Mucosa of stomach (tissue), 1 donor: ENCODE results near the gene RNU7-1.

ENCODE experiments used
- H3K27me3 ChIP-seq: one replicate; pipeline ENCODE4 v1.7.0; 2013; ENCODE audit warnings: mild to moderate bottlenecking, low read length; ENCODE audit not compliant: control insufficient read depth, insufficient read depth
- H3K36me3 ChIP-seq: one replicate; pipeline ENCODE4 v1.7.0; 2013; ENCODE audit warnings: low read length; ENCODE audit not compliant: control insufficient read depth, insufficient read depth
- H3K4me1 ChIP-seq: one replicate; pipeline ENCODE4 v1.7.0; 2013; ENCODE audit warnings: mild to moderate bottlenecking, low read length; ENCODE audit not compliant: control insufficient read depth, insufficient read depth
- H3K4me3 ChIP-seq: one replicate; pipeline ENCODE4 v1.7.0; 2013; ENCODE audit warnings: low read length
- H3K9ac ChIP-seq: one replicate; pipeline ENCODE4 v1.7.0; 2013; ENCODE audit warnings: mild to moderate bottlenecking, low read length, moderate library complexity
- H3K9me3 ChIP-seq: one replicate; pipeline ENCODE4 v1.7.0; 2013; ENCODE audit warnings: mild to moderate bottlenecking, low read length, moderate library complexity; ENCODE audit not compliant: control insufficient read depth
- donor health status: Pancreatic carcinoma.

Gene RNU7-1

DNA sequence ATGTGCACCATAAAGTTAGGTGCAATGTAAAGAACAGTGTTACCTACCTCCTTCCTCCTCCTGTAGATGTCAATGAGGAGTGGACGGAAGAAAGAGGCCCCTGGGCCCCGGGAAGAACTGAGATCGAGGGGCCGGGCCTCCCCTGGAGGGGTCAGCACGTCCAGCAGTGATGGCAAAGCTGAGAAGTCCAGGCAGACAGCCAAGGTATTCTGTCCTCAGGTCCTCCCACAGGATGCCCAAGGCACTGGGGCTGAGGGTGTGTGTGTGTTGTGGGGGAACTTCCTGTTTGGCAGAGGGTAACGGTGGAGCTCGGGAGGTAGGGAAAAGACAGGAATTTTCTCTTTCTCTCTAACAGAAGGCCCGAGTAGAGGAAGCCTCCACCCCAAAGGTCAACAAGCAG lies 9.5 kb upstream of the RNU7-1 start:
- Histone ChIP-seq H3K4me3 (no peak overlapping the region), H3K9ac (peak overlapping the region; percentile 48), H3K9me3 (no peaks in the 10 kb centered on the region), H3K27me3 (no peaks in the 10 kb centered on the region), H3K36me3 (no peaks in the 10 kb centered on the region), H3K4me1 (peaks cover 49% of the 10 kb centered on the region)

DNA sequence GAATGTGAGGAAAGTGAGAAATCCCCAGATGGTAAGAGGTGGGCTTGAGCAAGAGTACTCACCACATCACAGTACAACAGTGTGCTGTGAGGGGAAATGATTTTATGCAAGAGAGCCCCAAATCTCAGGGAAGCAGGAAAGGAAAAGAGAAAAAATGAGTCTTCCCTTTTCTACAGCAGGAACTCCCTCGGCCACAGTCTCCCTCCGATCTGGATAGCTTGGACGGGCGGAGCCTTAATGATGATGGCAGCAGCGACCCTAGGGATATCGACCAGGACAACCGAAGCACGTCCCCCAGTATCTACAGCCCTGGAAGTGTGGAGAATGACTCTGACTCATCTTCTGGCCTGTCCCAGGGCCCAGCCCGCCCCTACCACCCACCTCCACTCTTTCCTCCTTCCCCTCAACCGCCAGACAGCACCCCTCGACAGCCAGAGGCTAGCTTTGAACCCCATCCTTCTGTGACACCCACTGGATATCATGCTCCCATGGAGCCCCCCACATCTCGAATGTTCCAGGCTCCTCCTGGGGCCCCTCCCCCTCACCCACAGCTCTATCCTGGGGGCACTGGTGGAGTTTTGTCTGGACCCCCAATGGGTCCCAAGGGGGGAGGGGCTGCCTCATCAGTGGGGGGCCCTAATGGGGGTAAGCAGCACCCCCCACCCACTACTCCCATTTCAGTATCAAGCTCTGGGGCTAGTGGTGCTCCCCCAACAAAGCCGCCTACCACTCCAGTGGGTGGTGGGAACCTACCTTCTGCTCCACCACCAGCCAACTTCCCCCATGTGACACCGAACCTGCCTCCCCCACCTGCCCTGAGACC lies 8.0 kb upstream of the RNU7-1 start:
- Histone ChIP-seq H3K36me3 (no peaks in the 10 kb centered on the region), H3K4me1 (peaks cover 37% of the 10 kb centered on the region), H3K9me3 (no peaks in the 10 kb centered on the region), H3K27me3 (no peaks in the 10 kb centered on the region), H3K4me3 (no peak overlapping the region), H3K9ac (no peak overlapping the region)

DNA sequence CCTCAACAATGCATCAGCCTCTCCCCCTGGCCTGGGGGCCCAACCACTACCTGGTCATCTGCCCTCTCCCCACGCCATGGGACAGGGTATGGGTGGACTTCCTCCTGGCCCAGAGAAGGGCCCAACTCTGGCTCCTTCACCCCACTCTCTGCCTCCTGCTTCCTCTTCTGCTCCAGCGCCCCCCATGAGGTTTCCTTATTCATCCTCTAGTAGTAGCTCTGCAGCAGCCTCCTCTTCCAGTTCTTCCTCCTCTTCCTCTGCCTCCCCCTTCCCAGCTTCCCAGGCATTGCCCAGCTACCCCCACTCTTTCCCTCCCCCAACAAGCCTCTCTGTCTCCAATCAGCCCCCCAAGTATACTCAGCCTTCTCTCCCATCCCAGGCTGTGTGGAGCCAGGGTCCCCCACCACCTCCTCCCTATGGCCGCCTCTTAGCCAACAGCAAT lies 7.4 kb upstream of the RNU7-1 start:
- H3K9ac ChIP-seq = no peak overlapping the region
- no peaks in the 10 kb centered on the region for H3K27me3 ChIP-seq
- H3K4me3 ChIP-seq = no peak overlapping the region
- no peaks in the 10 kb centered on the region for H3K36me3 ChIP-seq
- no peaks in the 10 kb centered on the region for H3K9me3 ChIP-seq
- H3K4me1 ChIP-seq = peaks cover 33% of the 10 kb centered on the region

DNA sequence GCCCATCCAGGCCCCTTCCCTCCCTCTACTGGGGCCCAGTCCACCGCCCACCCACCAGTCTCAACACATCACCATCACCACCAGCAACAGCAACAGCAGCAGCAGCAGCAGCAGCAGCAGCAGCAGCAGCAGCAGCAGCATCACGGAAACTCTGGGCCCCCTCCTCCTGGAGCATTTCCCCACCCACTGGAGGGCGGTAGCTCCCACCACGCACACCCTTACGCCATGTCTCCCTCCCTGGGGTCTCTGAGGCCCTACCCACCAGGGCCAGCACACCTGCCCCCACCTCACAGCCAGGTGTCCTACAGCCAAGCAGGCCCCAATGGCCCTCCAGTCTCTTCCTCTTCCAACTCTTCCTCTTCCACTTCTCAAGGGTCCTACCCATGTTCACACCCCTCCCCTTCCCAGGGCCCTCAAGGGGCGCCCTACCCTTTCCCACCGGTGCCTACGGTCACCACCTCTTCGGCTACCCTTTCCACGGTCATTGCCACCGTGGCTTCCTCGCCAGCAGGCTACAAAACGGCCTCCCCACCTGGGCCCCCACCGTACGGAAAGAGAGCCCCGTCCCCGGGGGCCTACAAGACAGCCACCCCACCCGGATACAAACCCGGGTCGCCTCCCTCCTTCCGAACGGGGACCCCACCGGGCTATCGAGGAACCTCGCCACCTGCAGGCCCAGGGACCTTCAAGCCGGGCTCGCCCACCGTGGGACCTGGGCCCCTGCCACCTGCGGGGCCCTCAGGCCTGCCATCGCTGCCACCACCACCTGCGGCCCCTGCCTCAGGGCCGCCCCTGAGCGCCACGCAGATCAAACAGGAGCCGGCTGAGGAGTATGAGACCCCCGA lies 6.8 kb upstream of the RNU7-1 start:
- no peaks in the 10 kb centered on the region for H3K9me3 ChIP-seq
- H3K27me3 ChIP-seq = no peaks in the 10 kb centered on the region
- H3K4me1 ChIP-seq = peaks cover 33% of the 10 kb centered on the region
- peaks cover 4% of the 10 kb centered on the region for H3K36me3 ChIP-seq
- peak overlapping the region; percentile 60 for H3K4me3 ChIP-seq
- peak overlapping the region; percentile 89 for H3K9ac ChIP-seq

DNA sequence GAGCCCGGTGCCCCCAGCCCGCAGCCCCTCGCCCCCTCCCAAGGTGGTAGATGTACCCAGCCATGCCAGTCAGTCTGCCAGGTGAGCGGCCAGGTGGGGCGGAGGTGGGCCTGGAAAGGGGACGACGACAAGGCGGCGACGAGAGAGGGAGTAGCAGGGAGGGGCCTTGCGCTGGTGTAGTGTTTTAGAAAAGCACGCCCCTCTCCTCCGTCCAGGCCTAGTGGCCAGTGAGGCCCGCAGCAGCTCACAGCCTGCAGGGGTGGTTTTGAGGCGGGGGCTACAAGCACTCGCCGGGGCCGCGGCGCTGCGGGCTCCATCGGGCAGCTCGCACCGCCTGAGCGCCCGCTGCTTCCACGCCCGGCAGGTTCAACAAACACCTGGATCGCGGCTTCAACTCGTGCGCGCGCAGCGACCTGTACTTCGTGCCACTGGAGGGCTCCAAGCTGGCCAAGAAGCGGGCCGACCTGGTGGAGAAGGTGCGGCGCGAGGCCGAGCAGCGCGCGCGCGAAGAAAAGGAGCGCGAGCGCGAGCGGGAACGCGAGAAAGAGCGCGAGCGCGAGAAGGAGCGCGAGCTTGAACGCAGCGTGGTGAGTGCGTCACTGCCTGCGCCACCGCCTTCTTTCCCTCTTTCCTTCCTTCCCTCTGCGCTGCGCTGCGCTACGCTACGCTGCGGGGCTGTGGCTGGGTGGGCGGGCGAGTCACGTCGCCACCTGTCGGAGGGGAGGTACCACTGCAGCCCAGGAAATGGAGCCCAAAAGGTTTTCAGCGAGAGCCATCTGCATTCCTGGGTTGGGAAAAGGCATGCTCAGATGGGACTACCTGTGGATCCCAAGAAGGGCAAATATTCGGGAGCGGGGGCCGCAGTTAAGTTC lies 5.9 kb upstream of the RNU7-1 start:
- Histone ChIP-seq H3K27me3 (no peaks in the 10 kb centered on the region), H3K9ac (peak overlapping the region; percentile 89), H3K4me1 (peaks cover 38% of the 10 kb centered on the region), H3K36me3 (peaks cover 4% of the 10 kb centered on the region), H3K9me3 (no peaks in the 10 kb centered on the region), H3K4me3 (peak overlapping the region; percentile 60)

DNA sequence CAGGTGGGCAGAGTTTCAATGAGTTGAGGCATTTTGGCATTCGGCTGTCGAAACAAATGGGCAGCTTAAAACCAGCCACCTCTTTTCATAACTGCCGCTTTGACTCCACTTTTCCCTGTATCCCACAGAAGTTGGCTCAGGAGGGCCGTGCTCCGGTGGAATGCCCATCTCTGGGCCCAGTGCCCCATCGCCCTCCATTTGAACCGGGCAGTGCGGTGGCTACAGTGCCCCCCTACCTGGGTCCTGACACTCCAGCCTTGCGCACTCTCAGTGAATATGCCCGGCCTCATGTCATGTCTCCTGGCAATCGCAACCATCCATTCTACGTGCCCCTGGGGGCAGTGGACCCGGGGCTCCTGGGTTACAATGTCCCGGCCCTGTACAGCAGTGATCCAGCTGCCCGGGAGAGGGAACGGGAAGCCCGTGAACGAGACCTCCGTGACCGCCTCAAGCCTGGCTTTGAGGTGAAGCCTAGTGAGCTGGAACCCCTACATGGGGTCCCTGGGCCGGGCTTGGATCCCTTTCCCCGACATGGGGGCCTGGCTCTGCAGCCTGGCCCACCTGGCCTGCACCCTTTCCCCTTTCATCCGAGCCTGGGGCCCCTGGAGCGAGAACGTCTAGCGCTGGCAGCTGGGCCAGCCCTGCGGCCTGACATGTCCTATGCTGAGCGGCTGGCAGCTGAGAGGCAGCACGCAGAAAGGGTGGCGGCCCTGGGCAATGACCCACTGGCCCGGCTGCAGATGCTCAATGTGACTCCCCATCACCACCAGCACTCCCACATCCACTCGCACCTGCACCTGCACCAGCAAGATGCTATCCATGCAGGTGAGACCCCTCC lies 5.0 kb upstream of the RNU7-1 start:
- Histone ChIP-seq H3K4me3 (peak overlapping the region; percentile 60), H3K9me3 (no peaks in the 10 kb centered on the region), H3K9ac (peak overlapping the region; percentile 89), H3K27me3 (no peaks in the 10 kb centered on the region), H3K36me3 (peaks cover 4% of the 10 kb centered on the region), H3K4me1 (peaks cover 43% of the 10 kb centered on the region)

DNA sequence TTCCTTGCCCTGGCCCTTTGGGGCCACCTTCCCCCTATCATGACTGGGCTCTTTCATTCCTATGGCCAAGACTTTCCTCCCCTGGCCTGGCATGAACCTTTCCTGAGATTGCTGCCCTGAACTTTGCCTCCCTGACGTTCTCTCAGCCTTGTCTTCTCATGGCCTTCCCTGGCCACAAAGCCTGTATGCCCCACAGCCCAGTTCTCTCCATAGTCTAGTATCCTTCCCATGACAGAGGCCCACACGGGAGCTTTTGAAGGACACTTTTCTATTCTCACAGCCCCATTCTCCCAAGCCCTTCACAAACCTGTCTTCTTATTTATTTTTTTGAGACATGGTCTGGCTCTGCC lies 4.5 kb upstream of the RNU7-1 start:
- H3K27me3 ChIP-seq = no peaks in the 10 kb centered on the region
- no peak overlapping the region for H3K4me3 ChIP-seq
- H3K4me1 ChIP-seq = peaks cover 38% of the 10 kb centered on the region
- no peaks in the 10 kb centered on the region for H3K9me3 ChIP-seq
- H3K9ac ChIP-seq = no peak overlapping the region
- peaks cover 4% of the 10 kb centered on the region for H3K36me3 ChIP-seq

DNA sequence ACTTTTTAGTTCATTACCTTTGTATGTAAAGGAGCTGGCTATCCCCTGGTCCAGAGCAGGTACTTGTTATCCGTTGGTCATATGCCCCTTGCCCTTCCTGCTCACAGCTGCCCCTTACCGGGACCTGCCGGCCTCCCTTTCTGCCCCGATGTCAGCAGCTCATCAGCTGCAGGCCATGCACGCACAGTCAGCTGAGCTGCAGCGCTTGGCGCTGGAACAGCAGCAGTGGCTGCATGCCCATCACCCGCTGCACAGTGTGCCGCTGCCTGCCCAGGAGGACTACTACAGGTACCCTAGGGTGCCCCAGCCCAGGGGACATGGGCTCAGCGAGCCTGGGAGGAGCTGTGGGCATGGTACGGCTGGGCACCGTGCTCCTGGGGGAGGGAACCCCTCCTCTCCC lies 2.3 kb upstream of the RNU7-1 start:
- no peaks in the 10 kb centered on the region for H3K27me3 ChIP-seq
- peaks cover 49% of the 10 kb centered on the region for H3K4me1 ChIP-seq
- peaks cover 4% of the 10 kb centered on the region for H3K36me3 ChIP-seq
- H3K4me3 ChIP-seq = no peak overlapping the region
- no peaks in the 10 kb centered on the region for H3K9me3 ChIP-seq
- no peak overlapping the region for H3K9ac ChIP-seq

DNA sequence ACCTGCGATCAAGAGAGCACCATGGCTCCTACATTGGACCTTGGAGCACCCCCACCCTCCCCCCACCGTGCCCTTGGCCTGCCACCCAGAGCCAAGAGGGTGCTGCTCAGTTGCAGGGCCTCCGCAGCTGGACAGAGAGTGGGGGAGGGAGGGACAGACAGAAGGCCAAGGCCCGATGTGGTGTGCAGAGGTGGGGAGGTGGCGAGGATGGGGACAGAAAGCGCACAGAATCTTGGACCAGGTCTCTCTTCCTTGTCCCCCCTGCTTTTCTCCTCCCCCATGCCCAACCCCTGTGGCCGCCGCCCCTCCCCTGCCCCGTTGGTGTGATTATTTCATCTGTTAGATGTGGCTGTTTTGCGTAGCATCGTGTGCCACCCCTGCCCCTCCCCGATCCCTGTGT lies 1.8 kb upstream of the RNU7-1 start:
- Histone ChIP-seq H3K9ac (no peak overlapping the region), H3K36me3 (peaks cover 4% of the 10 kb centered on the region), H3K27me3 (no peaks in the 10 kb centered on the region), H3K4me3 (no peak overlapping the region), H3K4me1 (peaks cover 44% of the 10 kb centered on the region), H3K9me3 (no peaks in the 10 kb centered on the region)

DNA sequence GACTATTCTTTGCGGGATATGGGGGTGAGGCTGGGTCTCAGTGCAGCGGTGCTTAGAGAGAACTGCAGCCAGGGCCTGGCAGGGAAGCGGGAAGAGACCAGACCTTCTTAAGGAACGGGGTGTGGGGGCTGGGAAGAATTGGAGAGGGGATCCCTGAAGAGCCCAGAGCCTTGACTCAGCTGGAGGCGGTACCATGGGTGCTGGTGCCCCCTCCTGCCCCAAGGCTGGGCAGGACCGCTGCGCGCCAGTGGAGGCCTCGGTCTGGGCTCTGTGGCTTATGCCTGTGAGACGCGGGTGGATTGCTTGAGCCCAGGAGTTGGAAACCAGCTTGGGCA lies 1.3 kb upstream of the RNU7-1 start:
- Histone ChIP-seq H3K4me1 (peaks cover 44% of the 10 kb centered on the region), H3K9ac (no peak overlapping the region), H3K27me3 (no peaks in the 10 kb centered on the region), H3K4me3 (no peak overlapping the region), H3K9me3 (no peaks in the 10 kb centered on the region), H3K36me3 (peaks cover 4% of the 10 kb centered on the region)

DNA sequence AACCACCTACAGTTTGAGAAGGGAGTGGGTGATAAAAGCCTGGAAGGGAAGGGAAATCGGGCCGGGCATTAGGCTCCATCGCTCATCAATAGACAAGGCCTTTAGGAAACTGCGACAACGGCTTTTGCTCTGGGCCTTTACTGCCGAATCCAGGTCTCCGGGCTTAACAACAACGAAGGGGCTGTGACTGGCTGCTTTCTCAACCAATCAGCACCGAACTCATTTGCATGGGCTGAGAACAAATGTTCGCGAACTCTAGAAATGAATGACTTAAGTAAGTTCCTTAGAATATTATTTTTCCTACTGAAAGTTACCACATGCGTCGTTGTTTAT lies 261 bp upstream of the RNU7-1 start:
- no peaks in the 10 kb centered on the region for H3K9me3 ChIP-seq
- peak overlapping the region; percentile 27 for H3K4me3 ChIP-seq
- H3K27me3 ChIP-seq = no peaks in the 10 kb centered on the region
- peak overlapping the region; percentile 79 for H3K9ac ChIP-seq
- H3K36me3 ChIP-seq = peaks cover 4% of the 10 kb centered on the region
- peaks cover 39% of the 10 kb centered on the region for H3K4me1 ChIP-seq
